Hypothalamus (tissue), 51 donors: ENCODE data around the gene SHISA9.

Source experiments
- DNase-seq, 51 donors: peaks; one replicate each; lab custom pipeline; 2025; lab: John Stamatoyannopoulos, UW

SHISA9 gene

DNA sequence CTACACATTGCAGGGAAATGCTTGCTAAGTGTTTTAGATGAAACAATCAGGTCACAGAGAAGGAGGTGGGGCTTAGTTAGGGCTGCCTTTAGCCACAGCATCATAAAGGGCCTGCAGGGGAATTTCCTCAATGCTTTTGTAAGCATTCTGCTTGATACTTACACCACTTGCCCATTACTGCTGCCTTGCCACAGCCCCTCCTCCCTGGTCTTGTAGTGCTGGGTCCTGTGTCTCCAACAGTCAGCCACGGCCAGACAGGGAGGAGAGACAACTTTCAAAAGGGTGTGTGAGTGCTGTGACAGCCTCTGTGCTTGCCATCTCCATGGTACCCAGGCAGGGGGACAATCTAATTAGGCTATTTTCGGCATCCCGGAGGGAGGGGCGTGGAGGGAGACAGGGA, 111.2 kb downstream of the SHISA9 start:
- peak in 15 of 51 donors; percentile 2 to 28 (median 13) for DNase-seq

DNA sequence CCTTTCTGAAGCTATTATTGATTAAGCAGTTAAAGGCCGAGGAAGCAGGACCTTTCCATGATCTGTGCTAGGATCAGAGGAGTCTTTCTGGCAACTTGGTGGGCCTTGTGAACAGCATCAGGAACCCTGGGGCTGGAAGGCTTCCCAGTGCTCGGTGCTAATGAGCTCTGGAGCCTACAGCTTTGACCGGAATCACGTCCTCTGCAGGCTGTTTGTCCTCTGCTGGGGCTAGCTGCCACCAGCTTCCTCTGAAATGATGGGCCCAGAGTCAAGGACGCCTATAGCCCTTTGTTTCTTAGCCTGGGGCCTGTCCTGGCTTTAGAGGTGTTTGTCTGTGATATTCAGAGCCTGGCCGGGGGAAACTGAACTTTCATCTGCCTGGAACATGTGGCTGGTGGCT, 111.6 kb downstream of the SHISA9 start:
- peak in 1 of 51 donors; percentile 17 for DNase-seq

- peak in 1 of 51 donors; percentile 6 for DNase-seq
Observed at GRCh38 chr16:13014476-13014875, 113.1 kb downstream of the SHISA9 start.

DNA sequence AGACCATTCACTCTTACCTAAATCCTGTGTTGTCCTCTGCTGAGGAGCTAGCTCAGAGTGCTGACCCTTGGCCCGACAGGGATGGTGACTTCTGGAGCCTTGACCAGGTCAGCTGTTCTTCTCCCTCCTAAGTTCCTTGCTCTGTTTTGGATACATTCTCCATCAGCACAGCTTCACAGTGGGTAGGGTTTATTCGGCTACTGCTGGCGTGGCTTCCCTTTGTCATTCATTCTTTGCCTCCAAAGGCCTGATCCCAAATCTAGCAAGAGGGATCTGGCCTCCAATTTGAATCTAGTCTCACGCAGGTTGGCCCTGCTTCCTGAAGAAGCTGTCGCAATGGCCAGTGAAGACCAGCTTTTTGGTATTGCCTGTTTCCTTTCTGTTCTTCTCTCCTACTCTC, 116.6 kb downstream of the SHISA9 start:
- no peak for DNase-seq

DNA sequence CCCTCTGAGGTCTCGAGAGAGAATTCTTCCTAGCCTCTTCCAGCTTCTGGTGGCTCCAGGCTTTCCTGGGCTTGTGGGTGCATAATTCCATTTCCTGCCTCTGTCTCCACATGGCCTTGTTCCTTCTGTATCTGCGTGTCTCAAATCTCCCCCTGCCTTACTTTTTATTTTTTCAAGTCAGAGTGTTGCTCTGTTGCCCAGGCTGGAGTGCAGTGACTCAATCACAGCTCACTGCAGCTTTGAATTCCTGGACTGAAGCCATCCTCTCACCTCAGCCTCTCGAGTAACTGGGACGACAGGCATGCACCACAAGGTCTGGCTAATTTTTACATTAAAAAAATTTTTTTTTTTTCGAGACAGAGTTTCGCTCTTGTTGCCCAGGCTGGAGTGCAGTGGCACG, 120.6 kb downstream of the SHISA9 start:
- peak in 1 of 51 donors; percentile 12 for DNase-seq

- no peak for DNase-seq
Observed at GRCh38 chr16:13029786-13030185, 128.4 kb downstream of the SHISA9 start.

DNA sequence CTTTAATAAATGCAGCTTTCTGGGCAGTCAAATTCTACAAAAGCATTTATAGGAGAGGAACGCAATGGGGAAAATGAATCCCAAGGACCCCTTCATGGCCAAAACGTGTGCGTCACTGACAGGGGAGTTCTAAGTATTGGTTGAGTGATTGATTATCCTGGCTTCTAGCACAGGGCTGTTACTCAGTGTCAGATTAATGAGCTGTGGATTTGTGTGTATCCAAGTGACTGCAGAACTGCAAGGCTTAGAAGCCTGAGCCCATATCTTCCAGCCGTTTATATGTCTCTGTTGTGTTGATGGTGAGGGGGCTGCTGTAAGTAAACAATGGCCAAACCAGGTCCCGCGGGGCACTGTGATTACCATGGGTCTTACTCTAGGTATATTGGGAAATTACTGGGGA, 129.4 kb downstream of the SHISA9 start:
- no peak for DNase-seq

- no peak for DNase-seq
Observed at GRCh38 chr16:13032911-13033310, 131.5 kb downstream of the SHISA9 start.

DNA sequence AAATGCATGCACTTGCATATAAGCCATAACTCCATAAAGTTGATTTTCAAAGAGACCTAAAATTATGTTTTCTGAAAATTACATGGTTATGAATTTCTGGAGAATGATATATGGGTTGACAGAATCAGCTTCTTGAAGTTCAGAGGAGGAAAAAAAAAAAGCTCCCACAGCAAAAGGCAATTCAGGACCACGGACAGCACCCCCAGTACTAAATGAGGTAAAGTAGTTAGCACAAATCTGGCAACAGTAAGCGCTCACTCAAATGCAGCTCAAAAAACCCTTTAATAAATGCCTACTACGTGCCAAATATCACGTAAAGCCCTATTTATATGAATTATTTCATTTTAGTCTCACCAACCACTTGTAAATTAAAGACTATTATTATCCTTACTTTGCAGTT, 135.2 kb downstream of the SHISA9 start:
- peak in 6 of 51 donors; percentile 2 to 25 (median 14) for DNase-seq

- no peak for DNase-seq
Observed at GRCh38 chr16:13038591-13038990, 137.2 kb downstream of the SHISA9 start.

DNA sequence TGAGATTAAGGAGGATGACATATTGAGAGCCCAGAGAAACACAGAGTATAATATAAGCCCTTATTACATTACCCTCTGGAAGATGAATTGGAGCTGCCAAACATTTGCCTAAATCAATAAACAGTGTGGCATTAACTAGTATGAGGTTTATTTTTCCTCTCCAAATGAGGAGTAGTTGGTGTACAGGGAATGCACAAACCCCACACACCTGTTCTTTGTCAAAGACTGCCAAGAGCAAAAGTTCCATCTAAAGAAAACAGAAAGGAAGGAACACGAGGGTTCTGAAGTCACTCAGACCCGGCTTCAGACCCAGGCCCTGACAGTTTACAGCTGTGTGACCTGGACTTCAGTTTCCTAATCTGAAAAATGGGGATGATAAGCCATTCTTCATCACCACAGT, 138.1 kb downstream of the SHISA9 start:
- no peak for DNase-seq

DNA sequence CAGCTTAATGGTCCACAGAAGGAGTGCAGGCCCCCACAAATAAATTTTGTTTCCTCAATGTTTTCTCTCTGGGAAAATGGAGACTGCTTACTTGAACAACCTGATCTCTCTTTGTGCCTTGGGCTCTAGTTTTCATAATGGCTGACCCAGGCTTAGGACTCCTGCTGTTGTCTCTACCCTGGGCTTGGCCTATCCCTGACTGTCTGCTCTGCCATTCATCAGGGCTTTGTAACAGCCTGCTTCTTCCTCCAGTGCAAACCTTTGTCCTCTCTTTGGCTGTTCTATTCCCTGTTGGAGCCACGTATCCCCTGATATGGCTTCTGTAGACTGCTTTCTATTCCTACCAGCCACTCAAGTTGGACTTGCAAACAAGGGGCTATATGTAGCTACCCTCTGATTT, 139.8 kb downstream of the SHISA9 start:
- DNase-seq, result no peak

DNA sequence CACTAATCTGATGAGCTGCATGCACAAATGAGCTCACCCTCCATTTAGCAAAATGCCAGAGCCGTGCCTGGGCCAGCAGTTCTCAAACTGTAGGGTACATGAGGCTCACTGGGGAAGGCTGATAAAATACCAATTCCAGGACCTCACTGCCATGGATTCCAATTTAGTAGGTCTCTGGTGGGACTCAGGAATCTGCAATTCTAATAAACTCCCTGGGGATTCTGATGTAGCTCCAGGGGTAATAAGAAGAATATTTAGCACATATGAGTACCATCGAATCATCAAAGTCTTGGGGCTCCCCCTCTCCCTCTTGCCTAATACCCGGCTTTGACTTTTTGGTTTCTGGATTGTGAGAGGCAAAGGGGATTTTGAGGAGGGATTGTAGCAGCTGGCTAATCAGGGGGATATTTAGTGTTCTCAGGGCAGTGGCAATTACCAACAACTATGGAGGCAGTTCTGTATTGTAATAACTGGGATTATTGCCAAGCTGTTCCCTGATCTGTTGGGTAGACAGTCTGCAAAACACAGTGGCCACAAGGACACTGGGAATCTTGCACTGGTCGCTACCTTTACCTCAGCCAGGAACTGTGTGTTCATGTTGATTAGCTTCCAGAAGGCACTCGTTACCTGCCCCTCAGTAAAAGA, 140.4 kb downstream of the SHISA9 start:
- DNase-seq, result peak in 1 of 51 donors; percentile 9

GRCh38 chr16:13042291-13042685, 140.9 kb downstream of the SHISA9 start:
- DNase-seq, result peak in 1 of 51 donors; percentile 21

DNA sequence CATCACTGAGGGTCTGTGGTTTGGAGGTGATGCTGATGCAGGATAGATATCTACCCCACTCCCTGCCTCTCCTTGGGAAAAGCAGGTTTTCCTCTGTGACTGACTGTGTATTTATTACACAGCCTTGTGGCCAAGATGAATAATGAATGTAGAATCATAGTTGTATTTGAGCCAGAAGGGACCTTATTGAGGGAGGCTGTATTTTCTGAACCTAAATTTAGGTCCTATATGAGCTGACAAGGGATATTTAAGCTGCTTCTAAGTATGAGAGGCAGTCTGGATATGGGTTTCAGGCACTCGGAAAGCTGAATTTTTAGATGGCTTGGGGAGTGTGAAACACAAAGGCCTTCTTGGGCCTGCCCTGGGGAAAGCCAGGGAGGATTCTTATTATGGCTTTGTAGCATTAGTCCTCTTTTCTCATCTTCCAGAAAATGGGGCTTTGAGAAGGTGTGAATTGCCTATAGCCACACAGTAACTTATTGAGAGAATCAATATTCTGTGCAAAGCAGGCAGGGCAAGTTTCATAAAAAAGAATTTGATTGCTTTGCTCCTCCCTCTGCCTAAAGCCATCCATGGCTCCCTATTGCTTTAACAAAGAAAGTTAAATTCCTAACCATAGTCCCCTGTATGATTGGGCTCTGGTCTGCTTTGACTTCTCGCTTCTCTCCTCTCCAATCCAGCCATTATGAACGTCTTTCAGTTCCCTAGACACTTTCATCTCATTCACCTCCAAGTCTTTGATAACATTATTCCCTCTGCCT, 144.8 kb downstream of the SHISA9 start:
- DNase-seq, result no peak

DNA sequence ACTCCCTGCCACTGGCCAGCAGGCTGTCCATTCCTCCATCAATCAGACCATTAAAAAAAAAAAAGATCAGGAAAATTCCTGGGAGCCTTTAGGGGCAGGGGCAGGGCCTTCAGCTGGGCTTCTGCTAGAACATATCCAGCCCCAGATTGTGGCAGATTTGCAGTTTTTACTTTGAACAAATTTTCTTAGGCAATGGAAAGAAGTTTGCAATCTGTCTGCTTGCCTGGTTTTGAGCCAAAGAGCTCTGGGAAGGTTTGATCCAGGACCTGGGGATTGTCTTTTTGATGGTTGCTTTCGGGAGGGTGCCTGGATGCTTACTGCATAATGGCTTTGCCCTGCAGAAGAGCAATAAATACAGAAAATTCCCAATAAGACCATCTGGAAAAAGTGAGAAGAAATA, 145.9 kb downstream of the SHISA9 start:
- DNase-seq, result no peak

DNA sequence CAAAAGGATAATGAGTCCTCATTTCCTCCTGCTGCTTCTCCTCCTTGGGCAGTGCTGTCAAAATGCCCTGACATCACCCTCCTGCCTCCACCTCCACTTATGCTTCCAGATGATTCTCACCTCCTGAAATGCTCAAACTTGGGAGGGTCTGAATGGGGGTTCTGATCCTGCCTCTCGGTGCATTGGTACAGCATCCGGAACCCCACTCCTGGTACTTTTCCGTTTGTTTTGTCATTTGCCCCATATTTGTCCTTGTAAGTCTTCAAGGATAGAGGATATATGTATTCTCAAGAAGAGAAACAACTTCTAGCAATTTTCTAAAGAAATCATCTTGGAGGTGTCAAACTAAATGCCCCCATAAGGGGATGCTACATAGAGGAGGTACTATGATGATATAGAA, 148.3 kb downstream of the SHISA9 start:
- DNase-seq, result no peak

DNA sequence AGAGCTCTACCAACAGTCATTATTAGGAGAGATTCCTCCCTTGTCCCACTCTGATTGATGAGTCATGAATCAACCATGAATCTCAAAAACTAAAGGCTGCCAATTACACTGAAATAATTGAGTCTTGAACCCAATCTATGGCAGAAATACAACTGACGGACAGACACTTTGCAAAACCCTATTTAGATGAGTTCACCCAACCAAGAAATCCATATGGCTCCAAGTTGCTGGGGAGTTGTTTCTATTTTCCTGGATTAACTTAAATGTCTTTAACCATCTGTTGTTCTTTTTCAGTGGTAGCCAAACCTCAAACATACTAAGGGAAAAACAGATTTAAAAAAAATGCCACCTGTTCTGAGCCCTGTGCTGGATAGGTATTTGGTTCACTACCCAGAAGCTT, 151.0 kb downstream of the SHISA9 start:
- DNase-seq, result no peak

DNA sequence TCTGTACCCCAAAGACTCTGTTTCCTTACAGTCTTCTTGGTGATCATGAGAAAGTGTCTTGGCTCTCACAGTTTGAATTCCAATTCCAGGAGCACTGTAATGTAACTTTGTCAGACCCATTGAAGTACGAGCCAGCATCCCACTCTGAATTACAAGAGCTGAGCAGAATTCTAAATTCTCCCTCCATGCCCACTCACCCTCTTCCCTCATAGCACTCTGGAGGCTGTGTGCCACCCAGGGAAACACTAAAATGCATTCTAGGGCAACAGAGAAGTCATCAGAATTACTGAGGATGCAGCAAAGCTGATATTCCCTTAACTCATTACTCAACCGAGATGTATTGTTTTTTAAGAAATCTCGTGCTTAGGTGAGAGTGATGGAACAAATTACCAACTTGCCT, 154.1 kb downstream of the SHISA9 start:
- no peak for DNase-seq

- no peak for DNase-seq
Observed at GRCh38 chr16:13056607-13057006, 155.2 kb downstream of the SHISA9 start.

- no peak for DNase-seq
Observed at GRCh38 chr16:13060932-13061331, 159.5 kb downstream of the SHISA9 start.

GRCh38 chr16:13061691-13062090, 160.3 kb downstream of the SHISA9 start:
- DNase-seq, result peak in 1 of 51 donors; percentile 16
